ENCODE results near the gene NBR1. TPM values are rescaled to one million over a fixed set of nuclear protein-coding genes. Genes with fewer than 3 reads are reported as not detected.
"Not testable (repeated sequence)": the region's sequence is repeated elsewhere in the genome, so short reads cannot be mapped to it uniquely, and the experiment has no call there.

The NBR1 gene
- total RNA-seq, 1 experiment from 2014 or later, result 96.2 TPM

DNA sequence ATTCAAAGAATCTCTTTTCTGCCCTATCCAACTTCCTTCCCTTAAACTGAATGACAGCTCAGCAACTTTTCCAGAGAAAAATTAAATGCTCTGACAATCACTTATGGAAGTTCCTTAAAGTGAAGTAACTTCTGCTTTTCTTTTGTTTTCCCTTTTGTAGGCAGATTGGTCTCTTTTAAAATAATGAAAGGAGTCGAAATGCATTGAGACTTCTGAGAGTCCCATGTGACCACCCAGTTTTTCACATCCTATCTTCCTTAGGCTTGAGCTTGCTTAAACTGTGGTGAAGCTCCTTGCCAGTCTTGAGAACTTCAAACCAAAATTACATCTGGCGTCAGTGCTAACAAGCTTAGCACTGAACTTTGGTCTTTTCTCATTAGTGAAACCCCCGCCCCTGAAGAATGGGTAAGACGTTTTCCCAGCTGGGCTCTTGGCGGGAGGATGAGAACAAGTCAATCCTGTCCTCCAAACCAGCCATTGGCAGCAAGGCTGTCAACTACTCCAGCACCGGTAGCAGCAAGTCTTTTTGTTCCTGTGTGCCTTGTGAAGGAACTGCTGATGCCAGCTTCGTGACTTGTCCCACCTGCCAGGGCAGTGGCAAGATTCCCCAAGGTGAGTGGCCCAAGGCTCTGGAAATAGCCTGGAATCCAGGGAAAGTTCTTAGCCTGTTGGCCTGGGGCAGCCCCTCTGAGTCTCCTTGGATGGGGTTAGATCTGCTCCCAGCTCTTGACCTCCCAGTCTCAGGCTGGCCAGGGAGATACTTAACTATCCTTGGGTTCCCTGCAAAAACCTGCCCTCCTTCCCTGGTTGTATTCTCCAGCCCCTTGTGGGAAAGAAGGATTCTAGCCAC, 41.9 kb downstream of the NBR1 start:
- DNase-seq (ENCODE audit: low read depth in 1 of 2, low spot score in 2 of 2), result no peak
- peak overlapping the region; percentile 56 for H3K4me3 ChIP-seq
- no peaks in the 10 kb centered on the region for H3K27me3 ChIP-seq (replicated peaks)
- no peaks in the 10 kb centered on the region for H3K9me3 ChIP-seq (replicated peaks)
- peaks cover 19% of the 10 kb centered on the region for H3K4me1 ChIP-seq (replicated peaks)
- peak overlapping the region; percentile 29; the same call in 1 of the 2 replicates for H3K27ac ChIP-seq
- peaks cover 50% of the 10 kb centered on the region for H3K36me3 ChIP-seq

DNA sequence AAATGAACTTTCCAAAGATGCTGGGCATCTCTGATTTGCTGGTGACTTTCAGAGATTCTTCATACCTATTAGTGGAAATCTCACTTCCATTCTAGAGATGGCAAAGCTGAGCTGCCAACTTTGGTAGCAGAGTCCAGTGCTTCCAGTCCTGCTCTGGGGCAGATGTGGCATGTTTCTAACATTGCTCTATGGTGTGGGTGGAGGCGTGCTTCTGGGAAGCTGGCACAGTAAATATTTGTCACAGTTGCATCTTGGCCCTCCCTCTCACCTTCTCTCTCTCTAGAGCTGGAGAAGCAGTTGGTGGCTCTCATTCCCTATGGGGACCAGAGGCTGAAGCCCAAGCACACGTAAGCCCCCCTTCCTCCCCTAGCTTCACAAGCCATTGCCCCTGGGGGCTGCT, 42.5 kb downstream of the NBR1 start:
- DNase-seq (ENCODE audit: low read depth in 1 of 2, low spot score in 2 of 2), result no peak
- Histone ChIP-seq H3K36me3 (peaks cover 48% of the 10 kb centered on the region), H3K9me3 (replicated peaks) (no peaks in the 10 kb centered on the region), H3K27ac (no peak overlapping the region), H3K27me3 (replicated peaks) (no peaks in the 10 kb centered on the region), H3K4me1 (replicated peaks) (peaks cover 19% of the 10 kb centered on the region), H3K4me3 (no peak overlapping the region)

DNA sequence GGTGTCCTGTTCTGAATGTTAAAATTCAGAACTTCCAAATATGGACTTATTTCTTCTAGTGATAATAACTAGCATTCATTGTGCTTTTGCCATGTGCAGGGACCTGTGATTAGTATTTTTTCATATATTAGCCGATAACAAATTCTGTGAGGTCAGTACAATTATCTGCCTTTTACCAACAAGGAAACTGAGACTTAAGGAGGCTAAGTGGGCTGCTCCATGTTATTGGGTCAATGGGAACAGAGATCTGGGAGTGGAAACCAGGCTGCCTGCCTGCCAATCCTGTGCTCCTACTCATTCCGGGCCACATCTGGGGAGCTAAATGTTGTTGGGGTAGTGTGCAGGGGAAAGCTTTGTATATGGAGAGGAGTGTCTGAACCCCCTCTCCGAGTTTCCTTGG, 44.3 kb downstream of the NBR1 start:
- Histone ChIP-seq H3K4me1 (replicated peaks) (peaks cover 19% of the 10 kb centered on the region), H3K9me3 (replicated peaks) (no peaks in the 10 kb centered on the region), H3K27ac (no peak overlapping the region), H3K4me3 (no peak overlapping the region), H3K36me3 (peaks cover 53% of the 10 kb centered on the region), H3K27me3 (replicated peaks) (no peaks in the 10 kb centered on the region)
- DNase-seq (ENCODE audit: low read depth in 1 of 2, low spot score in 2 of 2), result no peak

DNA sequence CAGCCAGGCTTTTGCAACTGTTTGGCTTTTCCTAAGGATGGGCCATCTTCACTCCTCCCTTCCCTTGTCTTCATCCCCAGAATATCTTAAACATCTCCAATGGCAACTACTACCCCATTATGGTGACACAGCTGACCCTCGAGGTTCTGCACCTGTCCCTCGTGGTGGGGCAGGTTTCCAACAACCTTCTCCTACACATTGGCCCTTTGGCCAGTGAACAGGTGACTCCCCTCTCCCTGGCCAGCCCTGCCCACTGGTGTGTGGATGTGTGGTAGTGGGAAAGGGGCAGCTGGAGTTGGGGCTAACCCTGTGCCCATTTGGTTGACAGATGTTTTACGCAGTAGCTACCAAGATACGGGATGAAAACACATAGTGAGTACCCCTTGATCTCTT, 45.4 kb downstream of the NBR1 start:
- H3K27me3 ChIP-seq (replicated peaks), result no peaks in the 10 kb centered on the region
- H3K27ac ChIP-seq, result no peak overlapping the region
- peaks cover 10% of the 10 kb centered on the region for H3K4me1 ChIP-seq (replicated peaks)
- no peak overlapping the region for H3K4me3 ChIP-seq
- no peak for DNase-seq (ENCODE audit: low read depth in 1 of 2, low spot score in 2 of 2)
- H3K9me3 ChIP-seq (replicated peaks), result no peaks in the 10 kb centered on the region
- H3K36me3 ChIP-seq, result peaks cover 53% of the 10 kb centered on the region

DNA sequence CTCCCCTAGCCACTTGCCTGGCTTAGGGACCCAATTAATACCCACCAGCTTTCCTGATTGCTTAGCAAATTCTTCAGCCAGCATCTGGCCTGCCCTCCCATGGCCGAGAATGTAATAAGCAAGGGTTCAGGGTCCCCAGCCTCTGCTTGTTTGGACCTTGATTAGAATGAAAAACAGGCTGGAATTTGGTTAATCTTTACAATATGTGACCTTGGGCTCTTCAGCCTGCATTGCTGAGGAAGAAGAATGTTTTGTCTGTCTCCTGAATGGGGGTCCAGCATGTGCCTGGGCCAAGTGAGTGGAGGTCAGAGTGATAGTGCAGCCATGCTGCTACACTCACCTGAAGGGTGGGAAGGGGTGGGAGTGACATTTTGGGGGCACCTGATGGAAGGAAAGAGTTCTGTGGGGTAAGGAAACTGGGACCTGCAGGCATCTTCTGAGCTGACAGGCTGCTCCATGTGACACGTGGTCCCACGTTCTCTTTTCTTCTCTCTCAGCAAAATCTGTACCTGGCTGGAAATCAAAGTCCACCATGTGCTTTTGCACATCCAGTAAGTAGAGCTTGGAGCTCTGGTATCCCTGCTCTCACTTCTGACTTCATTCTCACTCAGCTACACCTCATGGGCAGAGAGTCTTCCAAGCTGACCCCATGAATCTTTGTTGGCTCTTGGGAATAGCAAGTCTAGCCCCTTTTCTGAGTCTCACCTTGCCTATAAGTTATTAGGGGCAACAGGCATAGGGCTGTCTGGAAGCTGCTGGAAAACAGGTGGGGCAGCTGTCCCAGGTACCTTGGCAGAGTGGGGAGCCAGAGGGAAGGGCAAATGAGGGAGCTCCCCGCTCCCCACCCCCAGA, 46.0 kb downstream of the NBR1 start:
- H3K9me3 ChIP-seq (replicated peaks), result no peaks in the 10 kb centered on the region
- no peak overlapping the region for H3K4me3 ChIP-seq
- H3K27me3 ChIP-seq (replicated peaks), result no peaks in the 10 kb centered on the region
- peaks cover 53% of the 10 kb centered on the region for H3K36me3 ChIP-seq
- H3K4me1 ChIP-seq (replicated peaks), result peaks cover 10% of the 10 kb centered on the region
- no peak overlapping the region for H3K27ac ChIP-seq
- DNase-seq (ENCODE audit: low read depth in 1 of 2, low spot score in 2 of 2), result no peak

DNA sequence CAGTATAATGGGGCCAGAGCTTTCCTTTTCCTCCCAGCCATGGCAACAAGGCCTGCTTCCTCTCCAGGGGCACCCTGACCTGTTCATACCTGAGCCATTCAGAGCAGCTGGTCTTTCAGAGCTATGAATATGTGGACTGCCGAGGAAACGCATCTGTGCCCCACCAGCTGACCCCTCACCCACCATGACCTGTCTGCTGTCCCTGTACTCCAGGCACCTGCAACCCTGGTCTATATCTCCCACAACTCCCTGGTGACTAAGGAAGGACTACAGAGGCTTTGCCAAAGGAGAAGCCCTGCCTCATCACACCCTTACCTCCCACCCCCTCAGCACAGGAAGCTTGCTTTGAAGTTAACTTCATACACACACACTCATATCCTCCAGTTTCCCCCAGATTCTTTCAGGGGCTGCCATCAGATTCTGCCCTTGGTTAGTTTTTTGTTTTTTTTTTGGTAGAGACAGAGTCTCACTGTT, 46.6 kb downstream of the NBR1 start:
- H3K36me3 ChIP-seq, result peaks cover 52% of the 10 kb centered on the region
- DNase-seq (ENCODE audit: low read depth in 1 of 2, low spot score in 2 of 2), result peak in 1 of 2 experiments; percentile 40
- H3K27me3 ChIP-seq (replicated peaks), result no peaks in the 10 kb centered on the region
- no peak overlapping the region for H3K4me3 ChIP-seq
- peaks cover 5% of the 10 kb centered on the region for H3K4me1 ChIP-seq (replicated peaks)
- no peaks in the 10 kb centered on the region for H3K9me3 ChIP-seq (replicated peaks)
- no peak overlapping the region for H3K27ac ChIP-seq

DNA sequence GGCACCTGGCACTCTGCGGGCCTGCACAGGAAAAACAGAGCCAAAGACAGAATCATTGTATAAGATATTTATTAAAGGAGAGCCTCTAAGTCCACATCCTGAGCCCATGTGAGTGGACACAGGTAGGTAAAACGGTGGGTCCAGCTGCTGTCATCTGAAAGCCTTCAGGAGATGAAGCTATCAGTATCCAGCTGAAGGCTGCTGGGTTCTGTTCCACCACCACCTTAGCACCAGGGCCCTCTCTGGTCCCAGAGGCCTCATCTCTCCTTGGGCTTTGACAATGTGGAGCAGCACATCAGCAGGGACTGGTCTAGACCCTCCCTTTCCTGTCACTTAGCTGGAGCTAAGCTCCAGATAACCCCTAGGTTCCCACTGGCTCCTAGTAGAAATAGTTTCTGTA, 48.0 kb downstream of the NBR1 start:
- Histone ChIP-seq H3K9me3 (replicated peaks) (no peaks in the 10 kb centered on the region), H3K27me3 (replicated peaks) (no peaks in the 10 kb centered on the region), H3K27ac (no peak overlapping the region), H3K4me1 (replicated peaks) (no peaks in the 10 kb centered on the region), H3K36me3 (peaks cover 53% of the 10 kb centered on the region), H3K4me3 (no peak overlapping the region)
- peak in 1 of 2 experiments; percentile 31 for DNase-seq (ENCODE audit: low read depth in 1 of 2, low spot score in 2 of 2)

DNA sequence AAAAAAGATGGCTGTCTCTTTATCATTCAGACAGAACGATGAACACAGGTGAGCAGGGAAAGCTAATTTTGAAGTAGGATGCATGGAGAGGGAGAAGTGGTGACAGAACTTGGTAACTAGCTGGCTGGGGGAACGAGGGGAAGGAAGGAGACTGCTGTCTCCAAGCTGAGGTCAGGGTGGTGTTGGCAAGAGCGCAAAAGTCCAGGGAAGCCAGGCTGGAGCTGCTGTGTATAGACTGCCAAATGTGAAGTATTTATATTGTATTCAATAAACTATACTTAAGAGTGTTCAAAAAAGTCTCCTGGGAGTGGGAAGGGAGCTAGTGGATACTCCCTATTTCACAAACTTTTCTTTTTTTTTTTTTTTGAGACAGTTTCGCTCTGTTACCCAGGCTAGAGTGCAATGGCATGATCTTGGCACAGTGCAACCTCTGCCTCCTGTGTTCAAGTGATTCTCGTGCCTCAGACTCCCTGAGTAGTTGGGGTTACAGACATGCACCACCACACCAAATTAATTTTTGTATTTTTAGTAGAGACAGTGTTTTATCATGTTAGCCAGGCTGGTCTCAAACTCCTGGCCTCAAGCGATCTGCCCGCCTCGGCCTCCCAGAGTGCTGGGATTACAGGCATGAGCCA, 48.8 kb downstream of the NBR1 start:
- Histone ChIP-seq H3K4me3 (no peak overlapping the region), H3K27me3 (replicated peaks) (no peaks in the 10 kb centered on the region), H3K36me3 (peaks cover 50% of the 10 kb centered on the region), H3K4me1 (replicated peaks) (no peaks in the 10 kb centered on the region), H3K27ac (no peak overlapping the region), H3K9me3 (replicated peaks) (no peaks in the 10 kb centered on the region)
- peak in 1 of 2 experiments; percentile 32 for DNase-seq (ENCODE audit: low read depth in 1 of 2, low spot score in 2 of 2)

DNA sequence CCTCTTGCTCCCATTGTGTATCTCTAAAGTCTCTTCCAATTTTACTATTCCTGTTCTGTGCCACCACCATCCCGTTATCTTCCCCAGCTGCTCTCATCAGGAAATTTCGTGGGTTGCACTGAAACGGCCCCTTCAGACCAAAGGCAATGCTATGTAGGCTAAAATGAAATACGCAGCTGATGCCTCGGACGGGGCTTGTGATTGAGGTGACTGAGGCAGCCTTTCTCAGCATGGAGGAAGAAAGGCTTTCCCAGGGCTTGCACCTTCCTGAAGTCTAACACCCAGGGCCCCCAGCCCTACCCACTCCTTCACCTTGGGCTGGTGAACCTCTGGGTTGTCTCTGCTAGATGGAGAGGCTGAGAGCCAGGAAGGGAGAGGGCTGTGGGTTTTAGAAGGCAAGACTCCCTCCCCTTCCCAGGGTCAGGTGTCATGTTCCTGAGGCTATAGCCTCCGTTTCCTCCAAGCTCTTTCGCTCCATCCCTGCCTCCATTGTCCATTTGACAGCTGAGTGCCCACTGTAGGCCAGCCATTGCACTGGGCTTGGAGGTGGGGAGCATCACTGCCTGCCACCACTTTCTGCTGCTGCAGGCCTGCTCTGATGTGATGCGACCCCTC, 49.6 kb downstream of the NBR1 start:
- H3K36me3 ChIP-seq, result peaks cover 44% of the 10 kb centered on the region
- no peaks in the 10 kb centered on the region for H3K9me3 ChIP-seq (replicated peaks)

DNA sequence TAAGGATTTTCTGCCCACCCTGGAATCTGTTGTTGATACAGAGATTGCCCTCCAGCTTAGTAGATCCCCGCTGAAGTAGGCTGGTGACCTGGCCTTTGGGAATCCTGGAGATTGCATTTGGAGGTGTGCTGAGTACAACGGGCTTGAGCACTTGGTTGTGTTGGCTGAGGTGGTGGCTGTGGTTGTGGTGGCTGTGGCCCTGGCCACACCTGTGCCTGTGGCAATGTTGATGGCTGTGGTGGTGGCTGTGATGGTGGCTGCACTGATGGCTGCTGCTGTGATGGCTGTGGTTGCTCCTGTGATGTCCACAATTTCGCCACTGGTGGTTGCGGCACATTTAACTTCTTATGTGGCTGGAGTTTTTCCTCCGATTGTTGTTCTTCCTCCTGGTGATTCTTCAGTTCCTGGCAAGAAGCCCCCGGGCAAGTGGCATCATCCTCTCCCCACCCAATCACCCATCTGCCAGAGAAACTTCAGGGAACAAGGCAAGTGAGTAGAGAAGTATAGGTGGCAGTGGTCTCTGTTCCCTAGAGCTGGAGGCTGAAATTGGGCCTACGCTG, 53.2 kb downstream of the NBR1 start:
- H3K36me3 ChIP-seq, result peaks cover 29% of the 10 kb centered on the region
- peak in 1 of 2 experiments; percentile 31 for DNase-seq (ENCODE audit: low read depth in 1 of 2, low spot score in 2 of 2)
- no peaks in the 10 kb centered on the region for H3K4me1 ChIP-seq (replicated peaks)
- H3K27ac ChIP-seq, result no peak overlapping the region
- H3K27me3 ChIP-seq (replicated peaks), result no peaks in the 10 kb centered on the region
- no peak overlapping the region for H3K4me3 ChIP-seq
- H3K9me3 ChIP-seq (replicated peaks), result no peaks in the 10 kb centered on the region

More for the DNA sequence above, 49.6 kb downstream of the NBR1 start:
- Histone ChIP-seq H3K4me3 (no peak overlapping the region), H3K27ac (no peak overlapping the region), H3K4me1 (replicated peaks) (no peaks in the 10 kb centered on the region), H3K27me3 (replicated peaks) (no peaks in the 10 kb centered on the region)
- DNase-seq (ENCODE audit: low read depth in 1 of 2, low spot score in 2 of 2), result peak in 1 of 2 experiments; percentile 37

DNA sequence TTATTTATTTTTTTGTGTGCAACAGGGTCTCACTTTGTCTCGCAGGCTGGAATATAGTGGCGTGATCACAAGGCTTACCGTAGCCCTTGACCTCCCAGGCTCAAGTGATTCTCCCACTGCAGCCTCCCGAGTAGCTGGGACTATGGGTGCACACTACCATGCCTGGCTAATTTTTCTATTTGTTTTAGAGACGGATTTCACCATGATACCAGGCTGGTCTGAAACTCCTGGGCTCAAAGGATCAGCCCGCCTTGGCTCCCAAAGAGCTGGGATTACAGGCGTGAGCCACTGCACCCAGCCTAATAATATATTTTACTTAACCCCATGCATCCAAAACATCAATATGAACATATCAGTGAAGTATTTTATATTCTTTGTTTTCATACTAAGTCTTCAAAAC, 55.4 kb downstream of the NBR1 start:
- Histone ChIP-seq H3K27ac (no peak overlapping the region), H3K4me3 (no peak overlapping the region), H3K27me3 (replicated peaks) (no peaks in the 10 kb centered on the region), H3K36me3 (peaks cover 28% of the 10 kb centered on the region), H3K9me3 (replicated peaks) (no peaks in the 10 kb centered on the region), H3K4me1 (replicated peaks) (no peaks in the 10 kb centered on the region)
- peak in 1 of 2 experiments; percentile 22 for DNase-seq (ENCODE audit: low read depth in 1 of 2, low spot score in 2 of 2)

DNA sequence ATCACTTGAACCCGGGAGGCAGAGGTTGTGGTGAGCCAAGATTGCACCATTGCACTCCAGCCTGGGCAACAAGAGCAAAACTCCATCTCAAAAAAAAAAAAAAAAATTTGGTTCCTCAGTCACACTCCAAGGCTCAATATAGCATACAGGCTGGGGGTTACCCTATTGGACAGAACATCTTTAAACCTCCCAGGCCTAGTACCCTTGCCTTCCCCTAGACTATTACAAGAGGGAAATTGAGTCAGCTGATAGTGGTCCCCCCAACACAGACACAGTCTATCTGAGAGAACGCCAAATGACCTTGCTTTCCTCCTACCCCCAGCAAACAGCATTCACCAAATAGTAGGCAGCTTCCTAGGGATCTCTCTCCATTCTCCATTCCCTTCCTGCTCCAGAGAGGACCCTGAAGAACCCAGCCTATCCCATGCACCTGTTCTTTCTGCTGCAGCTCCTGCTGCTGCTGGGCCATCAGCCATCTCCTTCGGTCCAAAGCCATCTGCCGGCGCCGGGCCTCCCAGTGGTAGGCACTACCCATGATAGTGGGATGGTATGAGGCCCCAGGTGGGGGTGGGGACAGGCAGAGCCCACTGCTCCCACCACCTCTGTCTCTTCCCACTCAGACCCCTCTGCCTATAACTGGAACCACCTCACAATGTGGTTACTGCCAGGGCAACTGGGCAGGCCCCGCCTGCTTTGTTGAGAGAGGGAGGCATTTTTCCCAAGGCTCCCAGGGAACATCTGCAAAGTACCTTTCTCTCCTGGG, 57.2 kb downstream of the NBR1 start, which contains the start of gene CCDC200:
TSS of gene CCDC200 (minus strand) at position 604 of the 763 bp plus-strand sequence. CDS start at position 535, 69 bp downstream.
- DNase-seq (ENCODE audit: low read depth in 1 of 2, low spot score in 2 of 2); H3K9me3 ChIP-seq (replicated peaks); H3K4me3 ChIP-seq; H3K4me1 ChIP-seq (replicated peaks); H3K27me3 ChIP-seq (replicated peaks); H3K27ac ChIP-seq: not testable (repeated sequence)
- H3K36me3 ChIP-seq, result peaks cover 24% of the 10 kb centered on the region
